Endothelial cell (in vitro differentiated cells): ENCODE data around the gene GLT6D1. TPM values are rescaled to one million over a fixed set of nuclear protein-coding genes. Genes with fewer than 3 reads are reported as not detected.
"Not testable (repeated sequence)": the region's sequence is repeated elsewhere in the genome, so short reads cannot be mapped to it uniquely, and the experiment has no call there.

Experiments
- DNase-seq: peaks from one replicate; pipeline ENCODE4 v3.0.0; 2021; ENCODE audit warnings: low spot score
- H3K27ac Mint-ChIP-seq: one replicate; pipeline ENCODE4 v1.8.0; 2021; ENCODE audit warnings: mixed read lengths, inconsistent platforms; ENCODE audit not compliant: unreplicated experiment
- H3K27me3 Mint-ChIP-seq: one replicate; pipeline ENCODE4 v1.8.0; 2021; ENCODE audit warnings: mild to moderate bottlenecking, moderate library complexity, mixed read lengths, inconsistent platforms; ENCODE audit not compliant: unreplicated experiment
- H3K36me3 Mint-ChIP-seq: one replicate; pipeline ENCODE4 v1.8.0; 2021; ENCODE audit warnings: mild to moderate bottlenecking, low read depth, mixed read lengths, inconsistent platforms; ENCODE audit not compliant: unreplicated experiment
- H3K4me1 Mint-ChIP-seq: one replicate; pipeline ENCODE4 v1.8.0; 2021; ENCODE audit warnings: mild to moderate bottlenecking, mixed read lengths, inconsistent platforms; ENCODE audit not compliant: unreplicated experiment
- H3K4me3 Mint-ChIP-seq: one replicate; pipeline ENCODE4 v1.8.0; 2021; ENCODE audit warnings: mild to moderate bottlenecking, mixed read lengths, inconsistent platforms; ENCODE audit not compliant: unreplicated experiment
- H3K9me3 Mint-ChIP-seq: one replicate; pipeline ENCODE4 v1.8.0; 2021; ENCODE audit warnings: mixed read lengths, inconsistent platforms; ENCODE audit not compliant: unreplicated experiment
- total RNA-seq: library from RNA; stranded (reverse); fragmentation: NEBNext Ultra II Directional; extraction: Animal tissue kit (Norgen Biotek cat#: 25700); gene quantifications from one replicate; pipeline ENCODE4 v1.2.1, GENCODE V29; 2021; ENCODE audit not compliant: unreplicated experiment
- TF ChIP-seq, protein P1 (sequence below): fragments of 200-600 bp; sonication (generic); IDR thresholded peaks from one replicate; pipeline ENCODE4 v1.5.0; 2021; ENCODE audit warnings: antibody characterized with exemption; ENCODE audit not compliant: unreplicated experiment

GLT6D1 gene
- total RNA-seq, 1 donor from 2014 or later: not detected

DNA sequence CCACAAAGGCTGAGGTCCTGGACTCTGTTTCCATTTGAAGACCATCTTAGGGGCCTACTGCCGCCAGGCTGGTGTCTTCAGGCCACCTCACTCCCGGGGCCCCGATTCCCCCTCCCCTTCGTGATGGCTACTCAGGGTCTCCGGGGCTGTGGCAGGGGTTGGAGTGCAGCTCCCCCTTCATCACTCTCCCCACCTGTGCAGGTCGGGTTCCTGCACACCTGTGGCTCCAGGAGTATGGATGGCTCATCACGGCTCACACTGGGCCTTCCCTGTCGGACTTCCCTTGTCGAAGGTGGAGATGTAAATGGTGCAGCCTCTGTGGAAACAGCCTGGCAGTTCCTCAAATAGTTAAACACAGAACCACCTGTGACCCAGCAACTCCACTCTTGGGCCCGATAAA, 35.6 kb upstream of the GLT6D1 start:
- H3K9me3 Mint-ChIP-seq: no peaks in the 10 kb centered on the region
- no peaks in the 10 kb centered on the region for H3K36me3 Mint-ChIP-seq
- TF ChIP-seq, protein P1, sequence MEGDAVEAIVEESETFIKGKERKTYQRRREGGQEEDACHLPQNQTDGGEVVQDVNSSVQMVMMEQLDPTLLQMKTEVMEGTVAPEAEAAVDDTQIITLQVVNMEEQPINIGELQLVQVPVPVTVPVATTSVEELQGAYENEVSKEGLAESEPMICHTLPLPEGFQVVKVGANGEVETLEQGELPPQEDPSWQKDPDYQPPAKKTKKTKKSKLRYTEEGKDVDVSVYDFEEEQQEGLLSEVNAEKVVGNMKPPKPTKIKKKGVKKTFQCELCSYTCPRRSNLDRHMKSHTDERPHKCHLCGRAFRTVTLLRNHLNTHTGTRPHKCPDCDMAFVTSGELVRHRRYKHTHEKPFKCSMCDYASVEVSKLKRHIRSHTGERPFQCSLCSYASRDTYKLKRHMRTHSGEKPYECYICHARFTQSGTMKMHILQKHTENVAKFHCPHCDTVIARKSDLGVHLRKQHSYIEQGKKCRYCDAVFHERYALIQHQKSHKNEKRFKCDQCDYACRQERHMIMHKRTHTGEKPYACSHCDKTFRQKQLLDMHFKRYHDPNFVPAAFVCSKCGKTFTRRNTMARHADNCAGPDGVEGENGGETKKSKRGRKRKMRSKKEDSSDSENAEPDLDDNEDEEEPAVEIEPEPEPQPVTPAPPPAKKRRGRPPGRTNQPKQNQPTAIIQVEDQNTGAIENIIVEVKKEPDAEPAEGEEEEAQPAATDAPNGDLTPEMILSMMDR: no peak
- H3K4me1 Mint-ChIP-seq: no peaks in the 10 kb centered on the region
- no peak overlapping the region for H3K4me3 Mint-ChIP-seq
- H3K27me3 Mint-ChIP-seq: peaks cover 8% of the 10 kb centered on the region
- no peak overlapping the region for H3K27ac Mint-ChIP-seq
- DNase-seq: no peak

GRCh38 chr9:135673941-135674340, 34.6 kb upstream of the GLT6D1 start:
- TF ChIP-seq, protein P1: no peak
- no peaks in the 10 kb centered on the region for H3K4me1 Mint-ChIP-seq
- H3K4me3 Mint-ChIP-seq: no peak overlapping the region
- peaks cover 4% of the 10 kb centered on the region for H3K36me3 Mint-ChIP-seq
- no peak for DNase-seq
- H3K27ac Mint-ChIP-seq: no peak overlapping the region
- peaks cover 10% of the 10 kb centered on the region for H3K27me3 Mint-ChIP-seq
- H3K9me3 Mint-ChIP-seq: no peaks in the 10 kb centered on the region

- not testable (repeated sequence) for H3K27ac Mint-ChIP-seq, H3K9me3 Mint-ChIP-seq, H3K36me3 Mint-ChIP-seq, H3K4me1 Mint-ChIP-seq, H3K4me3 Mint-ChIP-seq, DNase-seq
- H3K27me3 Mint-ChIP-seq: peaks cover 10% of the 10 kb centered on the region
Observed at GRCh38 chr9:135672786-135673185, 33.4 kb upstream of the GLT6D1 start.

GRCh38 chr9:135671591-135672041, 32.3 kb upstream of the GLT6D1 start:
- H3K4me1 Mint-ChIP-seq: no peaks in the 10 kb centered on the region
- no peaks in the 10 kb centered on the region for H3K9me3 Mint-ChIP-seq
- no peak for DNase-seq
- peaks cover 8% of the 10 kb centered on the region for H3K36me3 Mint-ChIP-seq
- no peak overlapping the region for H3K4me3 Mint-ChIP-seq
- TF ChIP-seq, protein P1: no peak
- peaks cover 7% of the 10 kb centered on the region for H3K27me3 Mint-ChIP-seq
- H3K27ac Mint-ChIP-seq: no peak overlapping the region

- DNase-seq: no peak
- Mint-ChIP-seq H3K9me3 (no peaks in the 10 kb centered on the region), H3K4me1 (no peaks in the 10 kb centered on the region), H3K4me3 (no peak overlapping the region), H3K27me3 (peaks cover 7% of the 10 kb centered on the region), H3K27ac (no peak overlapping the region), H3K36me3 (peaks cover 8% of the 10 kb centered on the region)
- TF ChIP-seq, protein P1: no peak
Observed at GRCh38 chr9:135670721-135671590, 31.6 kb upstream of the GLT6D1 start.
